ENCODE measurements around the gene QRFP.

The QRFP gene

DNA sequence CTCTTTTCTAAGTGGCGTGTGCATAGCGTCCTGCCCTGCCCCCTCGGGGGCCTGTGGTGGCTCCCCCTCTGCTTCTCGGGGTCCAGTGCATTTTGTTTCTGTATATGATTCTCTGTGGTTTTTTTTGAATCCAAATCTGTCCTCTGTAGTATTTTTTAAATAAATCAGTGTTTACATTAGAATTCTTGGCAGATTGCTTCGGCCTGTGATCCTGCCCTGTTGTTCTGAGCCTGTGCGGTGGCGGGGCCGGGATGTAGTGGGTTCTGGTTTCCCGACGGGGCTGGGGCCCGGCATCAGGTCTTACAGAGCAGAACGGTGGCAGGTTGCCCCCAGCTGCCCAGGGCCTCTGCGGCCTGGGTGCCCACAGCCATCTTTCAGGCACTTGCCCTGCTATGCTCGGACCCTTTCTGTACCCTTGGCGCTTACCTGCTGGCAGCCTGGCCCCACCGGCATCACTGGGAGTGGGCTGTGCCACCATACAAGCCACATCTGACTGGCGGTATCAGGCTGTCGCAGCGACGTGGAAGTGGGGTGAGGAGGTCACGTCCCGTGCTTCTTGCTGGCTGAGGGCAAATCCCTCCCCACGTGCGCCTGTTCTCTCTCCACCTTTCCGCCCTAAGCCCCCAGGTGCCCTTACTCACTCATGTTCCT, 9.0 kb downstream of the QRFP start:
- DNase-seq (ENCODE audit: insufficient read length, low spot score) (no peak), FAIRE-seq (no peak)
- TF ChIP-seq TAF1 (IDR thresholded peaks at IDR 0.05; ENCODE audit: low read depth, low read length): no peak
- no peak for TF ChIP-seq PAX5 (IDR thresholded peaks at IDR 0.05; ENCODE audit: insufficient read depth, low read length, severe bottlenecking)
- no peak for TF ChIP-seq POU2F2 (IDR thresholded peaks at IDR 0.05; ENCODE audit: low read depth, low read length)
- no peak for TF ChIP-seq SPI1 (IDR thresholded peaks at IDR 0.05; ENCODE audit: low read depth, low read length)
- no peak for TF ChIP-seq POLR2AphosphoS5 (IDR thresholded peaks at IDR 0.05; ENCODE audit: low read depth, low read length)
- TF ChIP-seq POLR2A (IDR thresholded peaks at IDR 0.05; ENCODE audit: low read depth, low read length): no peak

DNA sequence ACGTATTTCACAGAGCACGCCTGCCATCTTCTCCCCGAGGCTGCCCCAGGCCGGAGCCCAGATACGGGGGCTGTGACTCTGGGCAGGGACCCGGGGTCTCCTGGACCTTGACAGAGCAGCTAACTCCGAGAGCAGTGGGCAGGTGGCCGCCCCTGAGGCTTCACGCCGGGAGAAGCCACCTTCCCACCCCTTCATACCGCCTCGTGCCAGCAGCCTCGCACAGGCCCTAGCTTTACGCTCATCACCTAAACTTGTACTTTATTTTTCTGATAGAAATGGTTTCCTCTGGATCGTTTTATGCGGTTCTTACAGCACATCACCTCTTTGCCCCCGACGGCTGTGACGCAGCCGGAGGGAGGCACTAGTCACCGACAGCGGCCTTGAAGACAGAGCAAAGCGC, 9.6 kb downstream of the QRFP start:
- DNase-seq (ENCODE audit: insufficient read length, low spot score) (no peak), FAIRE-seq (no peak)
- TF ChIP-seq TAF1 (IDR thresholded peaks at IDR 0.05; ENCODE audit: low read depth, low read length) (no peak), PAX5 (IDR thresholded peaks at IDR 0.05; ENCODE audit: insufficient read depth, low read length, severe bottlenecking) (no peak), POLR2A (IDR thresholded peaks at IDR 0.05; ENCODE audit: low read depth, low read length) (no peak), SPI1 (IDR thresholded peaks at IDR 0.05; ENCODE audit: low read depth, low read length) (no peak), POU2F2 (IDR thresholded peaks at IDR 0.05; ENCODE audit: low read depth, low read length) (no peak), POLR2AphosphoS5 (IDR thresholded peaks at IDR 0.05; ENCODE audit: low read depth, low read length) (no peak)

DNA sequence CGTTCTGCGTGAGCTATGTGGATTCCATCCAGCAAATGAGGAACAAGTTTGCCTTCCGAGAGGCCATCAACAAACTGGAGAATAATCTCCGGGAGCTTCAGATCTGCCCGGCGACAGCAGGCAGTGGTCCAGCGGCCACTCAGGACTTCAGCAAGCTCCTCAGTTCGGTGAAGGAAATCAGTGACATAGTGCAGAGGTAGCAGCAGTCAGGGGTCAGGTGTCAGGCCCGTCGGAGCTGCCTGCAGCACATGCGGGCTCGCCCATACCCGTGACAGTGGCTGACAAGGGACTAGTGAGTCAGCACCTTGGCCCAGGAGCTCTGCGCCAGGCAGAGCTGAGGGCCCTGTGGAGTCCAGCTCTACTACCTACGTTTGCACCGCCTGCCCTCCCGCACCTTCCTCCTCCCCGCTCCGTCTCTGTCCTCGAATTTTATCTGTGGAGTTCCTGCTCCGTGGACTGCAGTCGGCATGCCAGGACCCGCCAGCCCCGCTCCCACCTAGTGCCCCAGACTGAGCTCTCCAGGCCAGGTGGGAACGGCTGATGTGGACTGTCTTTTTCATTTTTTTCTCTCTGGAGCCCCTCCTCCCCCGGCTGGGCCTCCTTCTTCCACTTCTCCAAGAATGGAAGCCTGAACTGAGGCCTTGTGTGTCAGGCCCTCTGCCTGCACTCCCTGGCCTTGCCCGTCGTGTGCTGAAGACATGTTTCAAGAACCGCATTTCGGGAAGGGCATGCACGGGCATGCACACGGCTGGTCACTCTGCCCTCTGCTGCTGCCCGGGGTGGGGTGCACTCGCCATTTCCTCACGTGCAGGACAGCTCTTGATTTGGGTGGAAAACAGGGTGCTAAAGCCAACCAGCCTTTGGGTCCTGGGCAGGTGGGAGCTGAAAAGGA, 10.9 kb downstream of the QRFP start:
- DNase-seq (ENCODE audit: insufficient read length, low spot score) (no peak), FAIRE-seq (no peak)
- TF ChIP-seq TAF1 (IDR thresholded peaks at IDR 0.05; ENCODE audit: low read depth, low read length) (no peak), POU2F2 (IDR thresholded peaks at IDR 0.05; ENCODE audit: low read depth, low read length) (no peak), PAX5 (IDR thresholded peaks at IDR 0.05; ENCODE audit: insufficient read depth, low read length, severe bottlenecking) (no peak), POLR2AphosphoS5 (IDR thresholded peaks at IDR 0.05; ENCODE audit: low read depth, low read length) (no peak)

DNA sequence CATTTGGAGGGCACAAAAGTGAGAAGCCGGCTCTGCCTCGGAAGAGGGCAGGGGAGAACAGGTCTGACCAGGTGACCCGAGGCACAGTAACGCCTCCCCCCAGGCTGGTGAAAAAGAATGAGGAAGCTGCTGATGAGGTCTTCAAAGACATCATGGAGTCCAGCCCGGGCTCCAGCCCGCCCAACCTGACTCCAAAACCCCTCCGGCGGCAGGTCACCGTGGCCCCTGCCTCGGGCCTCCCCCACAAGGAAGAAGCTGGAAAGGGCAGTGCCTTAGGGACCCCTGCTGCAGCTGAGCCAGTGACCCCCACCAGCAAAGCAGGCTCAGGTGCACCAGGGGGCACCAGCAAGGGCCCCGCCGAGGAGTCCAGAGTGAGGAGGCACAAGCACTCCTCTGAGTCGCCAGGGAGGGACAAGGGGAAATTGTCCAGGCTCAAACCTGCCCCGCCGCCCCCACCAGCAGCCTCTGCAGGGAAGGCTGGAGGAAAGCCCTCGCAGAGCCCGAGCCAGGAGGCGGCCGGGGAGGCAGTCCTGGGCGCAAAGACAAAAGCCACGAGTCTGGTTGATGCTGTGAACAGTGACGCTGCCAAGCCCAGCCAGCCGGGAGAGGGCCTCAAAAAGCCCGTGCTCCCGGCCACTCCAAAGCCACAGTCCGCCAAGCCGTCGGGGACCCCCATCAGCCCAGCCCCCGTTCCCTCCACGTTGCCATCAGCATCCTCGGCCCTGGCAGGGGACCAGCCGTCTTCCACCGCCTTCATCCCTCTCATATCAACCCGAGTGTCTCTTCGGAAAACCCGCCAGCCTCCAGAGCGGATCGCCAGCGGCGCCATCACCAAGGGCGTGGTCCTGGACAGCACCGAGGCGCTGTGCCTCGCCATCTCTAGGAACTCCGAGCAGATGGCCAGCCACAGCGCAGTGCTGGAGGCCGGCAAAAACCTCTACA, 11.8 kb downstream of the QRFP start:
- TF ChIP-seq POU2F2 (IDR thresholded peaks at IDR 0.05; ENCODE audit: low read depth, low read length): no peak
- TF ChIP-seq POLR2A (IDR thresholded peaks at IDR 0.05; ENCODE audit: low read depth, low read length): no peak
- no peak for TF ChIP-seq TAF1 (IDR thresholded peaks at IDR 0.05; ENCODE audit: low read depth, low read length)
- no peak for TF ChIP-seq SPI1 (IDR thresholded peaks at IDR 0.05; ENCODE audit: low read depth, low read length)
- no peak for TF ChIP-seq POLR2AphosphoS5 (IDR thresholded peaks at IDR 0.05; ENCODE audit: low read depth, low read length)
- TF ChIP-seq PAX5 (IDR thresholded peaks at IDR 0.05; ENCODE audit: insufficient read depth, low read length, severe bottlenecking): no peak
- no peak for FAIRE-seq

GRCh38 chr9:130884111-130884531, 12.5 kb downstream of the QRFP start:
- no peak for TF ChIP-seq POLR2AphosphoS5 (IDR thresholded peaks at IDR 0.05; ENCODE audit: low read depth, low read length)
- FAIRE-seq (no peak), DNase-seq (ENCODE audit: insufficient read length, low spot score) (no peak)

More for the DNA sequence above, 11.8 kb downstream of the QRFP start:
- no peak for DNase-seq (ENCODE audit: insufficient read length, low spot score)

GRCh38 chr9:130883479-130883878, 13.1 kb downstream of the QRFP start:
- TF ChIP-seq TAF1 (IDR thresholded peaks at IDR 0.05; ENCODE audit: low read depth, low read length) (no peak), PAX5 (IDR thresholded peaks at IDR 0.05; ENCODE audit: insufficient read depth, low read length, severe bottlenecking) (no peak), POLR2A (IDR thresholded peaks at IDR 0.05; ENCODE audit: low read depth, low read length) (no peak), SPI1 (IDR thresholded peaks at IDR 0.05; ENCODE audit: low read depth, low read length) (no peak), POLR2AphosphoS5 (IDR thresholded peaks at IDR 0.05; ENCODE audit: low read depth, low read length) (no peak), POU2F2 (IDR thresholded peaks at IDR 0.05; ENCODE audit: low read depth, low read length) (no peak)
- FAIRE-seq (no peak), DNase-seq (ENCODE audit: insufficient read length, low spot score) (no peak)

GRCh38 chr9:130882696-130883225, 13.9 kb downstream of the QRFP start:
- TF ChIP-seq POLR2A (IDR thresholded peaks at IDR 0.05; ENCODE audit: low read depth, low read length): no peak
- TF ChIP-seq PAX5 (IDR thresholded peaks at IDR 0.05; ENCODE audit: insufficient read depth, low read length, severe bottlenecking): no peak
- no peak for TF ChIP-seq TAF1 (IDR thresholded peaks at IDR 0.05; ENCODE audit: low read depth, low read length)
- TF ChIP-seq POLR2AphosphoS5 (IDR thresholded peaks at IDR 0.05; ENCODE audit: low read depth, low read length): no peak
- TF ChIP-seq POU2F2 (IDR thresholded peaks at IDR 0.05; ENCODE audit: low read depth, low read length): no peak
- TF ChIP-seq SPI1 (IDR thresholded peaks at IDR 0.05; ENCODE audit: low read depth, low read length): no peak
- FAIRE-seq: no peak
- no peak for DNase-seq (ENCODE audit: insufficient read length, low spot score)

DNA sequence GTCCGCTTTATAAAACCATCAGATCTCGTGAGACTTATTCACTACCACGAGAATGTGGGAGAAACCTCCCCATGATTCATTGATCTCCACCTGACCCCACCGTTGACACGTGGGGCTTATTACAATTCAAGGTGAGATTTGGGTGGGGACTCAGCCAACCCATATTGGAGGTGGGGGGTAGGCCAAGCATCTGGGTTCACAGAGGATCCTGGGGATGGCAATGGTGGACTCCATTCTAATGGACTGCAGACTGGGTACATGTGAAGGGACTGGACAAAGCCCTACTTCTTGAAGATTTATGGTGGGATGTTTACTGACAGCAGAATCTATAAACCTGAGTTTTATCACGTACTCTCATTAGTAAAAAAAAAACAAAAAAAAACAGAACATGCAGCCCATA, 15.1 kb downstream of the QRFP start:
- DNase-seq (ENCODE audit: insufficient read length, low spot score): no peak
- TF ChIP-seq POU2F2 (IDR thresholded peaks at IDR 0.05; ENCODE audit: low read depth, low read length) (no peak), POLR2A (IDR thresholded peaks at IDR 0.05; ENCODE audit: low read depth, low read length) (no peak), POLR2AphosphoS5 (IDR thresholded peaks at IDR 0.05; ENCODE audit: low read depth, low read length) (no peak), SPI1 (IDR thresholded peaks at IDR 0.05; ENCODE audit: low read depth, low read length) (no peak), PAX5 (IDR thresholded peaks at IDR 0.05; ENCODE audit: insufficient read depth, low read length, severe bottlenecking) (no peak), TAF1 (IDR thresholded peaks at IDR 0.05; ENCODE audit: low read depth, low read length) (no peak)
- no peak for FAIRE-seq

Data from GM12891 (cell line).